Kidney glomerular epithelial cell (primary cell): ENCODE measurements around the gene SLIT3.
A peak's percentile ranks its signal among the peaks of the same experiment; 100 is the strongest.

ENCODE experiments used
- DNase-seq: peaks from one replicate; lab custom pipeline; 2025; lab: John Stamatoyannopoulos, UW

The SLIT3 gene

DNA sequence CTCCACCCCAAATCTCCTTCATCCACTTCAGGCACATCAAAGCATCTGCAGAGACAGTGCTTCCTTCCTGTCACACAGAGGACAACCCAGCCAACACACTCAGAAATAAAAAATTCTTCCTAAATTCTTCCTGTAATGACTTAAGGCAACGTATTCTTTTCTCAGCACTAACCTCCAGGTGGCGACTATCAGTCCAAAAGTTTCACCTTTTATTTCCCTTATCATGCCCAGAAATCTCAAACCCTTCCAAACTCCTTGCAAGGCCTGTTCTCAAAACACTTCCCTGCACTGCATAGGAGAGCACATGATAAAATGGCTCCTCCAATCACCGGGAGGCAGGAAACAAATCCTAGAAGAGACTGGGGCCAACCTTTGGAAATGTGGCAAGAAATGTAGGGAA, 35.1 kb downstream of the SLIT3 start:
- no peak for DNase-seq

DNA sequence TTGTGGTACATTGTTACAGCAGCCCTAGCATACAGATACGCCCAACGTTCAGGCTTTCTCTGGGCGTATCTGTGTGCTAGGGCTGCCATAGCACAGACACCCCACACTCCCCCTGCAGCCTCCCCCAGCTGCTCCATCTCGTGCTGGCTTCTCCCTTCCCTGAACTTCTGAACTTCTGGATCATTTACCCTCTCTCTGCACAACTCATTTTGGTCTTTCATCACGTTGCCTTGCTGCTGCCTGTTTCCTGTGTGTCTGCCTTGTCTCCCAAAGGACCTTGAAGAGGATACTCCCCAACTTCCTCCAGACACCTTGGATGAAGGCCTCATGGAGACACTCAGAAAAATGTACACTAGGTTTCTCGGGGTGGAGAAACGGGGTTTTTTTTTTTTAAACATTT, 37.3 kb downstream of the SLIT3 start:
- no peak for DNase-seq

- no peak for DNase-seq
Measured at GRCh38 chr5:169260896-169261569, 39.9 kb downstream of the SLIT3 start.

- no peak for DNase-seq
Measured at GRCh38 chr5:169258372-169259000, 42.5 kb downstream of the SLIT3 start.

- no peak for DNase-seq
Measured at GRCh38 chr5:169256191-169256590, 44.7 kb downstream of the SLIT3 start.

- no peak for DNase-seq
Measured at GRCh38 chr5:169253071-169253470, 47.9 kb downstream of the SLIT3 start.

DNA sequence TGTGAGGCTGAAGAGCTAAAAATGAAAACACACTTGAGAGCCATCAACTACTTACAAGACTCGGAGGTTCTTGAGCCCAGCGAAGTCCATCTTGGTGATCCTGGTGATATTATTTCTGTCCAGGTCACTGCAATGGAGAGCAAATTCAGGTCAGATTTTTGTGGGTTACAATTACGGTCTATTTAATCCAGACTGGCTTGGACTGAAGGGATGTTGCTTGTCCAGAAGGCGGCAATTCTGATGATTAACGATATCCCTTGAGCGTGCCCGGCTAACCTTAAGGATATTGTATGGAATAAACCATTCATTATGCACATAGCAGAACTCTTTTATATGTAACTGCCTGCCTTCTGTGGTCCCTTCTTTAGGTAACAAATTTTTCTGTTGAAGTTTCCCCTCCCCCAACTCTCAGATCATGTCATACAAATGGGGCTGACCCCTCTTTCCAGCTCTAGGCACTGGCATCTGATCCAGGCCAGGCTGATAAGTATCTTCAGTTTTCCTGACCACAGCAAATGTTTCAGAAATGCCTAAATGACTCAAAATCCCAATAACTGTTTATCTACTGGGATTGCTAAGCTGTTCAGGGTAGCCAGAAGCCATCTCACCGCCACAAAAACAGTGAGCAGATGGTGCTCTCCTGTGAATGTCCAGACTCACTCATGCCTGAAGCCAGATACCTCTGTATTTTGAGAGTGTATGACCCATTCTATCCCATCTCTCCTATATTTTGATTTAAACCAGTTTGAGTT, 49.4 kb downstream of the SLIT3 start:
- no peak for DNase-seq

GRCh38 chr5:169250887-169251286, 50.1 kb downstream of the SLIT3 start:
- DNase-seq = no peak

DNA sequence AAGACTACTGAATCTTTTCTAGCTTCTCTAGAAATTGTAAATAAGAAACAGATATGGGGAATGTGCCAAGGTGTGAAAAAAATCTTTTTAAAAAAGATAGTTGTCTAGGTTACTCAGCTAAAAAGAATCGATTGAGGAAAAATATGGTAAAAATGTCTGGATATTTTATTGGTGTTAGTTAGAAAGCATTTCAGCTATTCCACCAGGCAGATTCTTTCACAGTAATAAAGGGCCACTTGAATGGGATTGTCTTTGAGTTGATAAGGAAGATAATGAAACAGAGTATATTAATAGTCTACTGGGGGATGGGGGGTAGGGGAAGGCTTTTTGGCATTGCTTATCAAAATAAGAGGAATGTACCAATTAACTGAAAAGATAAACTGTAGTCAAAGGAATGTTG, 51.9 kb downstream of the SLIT3 start:
- no peak for DNase-seq

- no peak for DNase-seq
Measured at GRCh38 chr5:169248550-169248949, 52.4 kb downstream of the SLIT3 start.

DNA sequence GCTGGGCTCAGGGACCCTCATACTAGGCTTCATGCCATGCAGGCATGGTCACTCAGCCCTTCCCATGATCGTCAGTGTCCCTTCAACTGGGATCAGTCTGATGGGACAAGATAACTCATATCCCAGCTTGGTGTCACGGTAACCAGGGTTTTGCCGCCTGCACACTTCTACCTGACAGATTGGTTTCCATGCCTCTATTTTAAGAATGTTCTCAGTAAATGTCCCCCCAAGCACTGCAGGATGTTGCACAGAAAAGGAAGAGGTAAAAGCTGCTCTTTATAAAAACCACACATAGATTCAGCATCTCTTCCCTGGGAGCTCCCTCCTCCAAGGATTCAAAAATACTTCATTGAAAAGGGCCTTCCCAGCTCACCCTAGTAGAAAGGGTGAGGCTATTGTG, 56.1 kb downstream of the SLIT3 start:
- no peak for DNase-seq

DNA sequence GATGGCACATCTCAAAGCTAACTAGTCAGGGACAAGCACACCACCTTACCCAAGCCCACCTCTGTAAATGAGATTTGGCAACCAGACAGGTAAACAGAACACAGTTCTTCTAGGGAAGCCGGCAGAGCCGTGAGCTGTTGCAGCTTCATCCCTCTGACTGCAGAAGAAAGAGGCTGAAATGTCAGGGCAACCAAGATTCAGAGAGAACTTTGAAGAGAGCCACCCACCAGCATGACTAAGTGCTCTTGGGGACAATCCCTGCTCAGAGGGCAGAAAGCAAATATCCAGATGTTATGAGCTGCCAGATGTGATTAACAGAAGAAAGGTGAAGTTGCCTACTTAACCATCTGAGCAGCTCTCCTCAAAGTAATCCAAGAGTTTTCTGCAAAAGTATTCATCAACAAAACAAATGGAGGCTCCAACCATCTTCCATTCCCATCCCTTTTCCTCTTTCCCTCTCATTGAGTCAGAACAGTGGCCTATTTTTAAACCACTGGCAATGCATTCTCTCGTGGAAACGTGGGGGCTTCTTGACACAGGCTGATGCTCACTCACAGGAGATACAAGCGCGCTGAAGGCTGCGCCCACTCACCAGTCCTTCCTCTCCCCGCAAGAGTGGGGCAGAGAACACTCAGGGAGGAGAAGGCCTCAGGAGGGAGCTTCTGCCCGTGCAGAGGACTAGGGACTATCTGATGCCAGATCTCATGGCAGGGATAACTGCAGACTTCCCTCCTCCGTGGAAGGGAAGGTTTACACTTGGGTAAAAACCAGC, 57.1 kb downstream of the SLIT3 start:
- DNase-seq = no peak

DNA sequence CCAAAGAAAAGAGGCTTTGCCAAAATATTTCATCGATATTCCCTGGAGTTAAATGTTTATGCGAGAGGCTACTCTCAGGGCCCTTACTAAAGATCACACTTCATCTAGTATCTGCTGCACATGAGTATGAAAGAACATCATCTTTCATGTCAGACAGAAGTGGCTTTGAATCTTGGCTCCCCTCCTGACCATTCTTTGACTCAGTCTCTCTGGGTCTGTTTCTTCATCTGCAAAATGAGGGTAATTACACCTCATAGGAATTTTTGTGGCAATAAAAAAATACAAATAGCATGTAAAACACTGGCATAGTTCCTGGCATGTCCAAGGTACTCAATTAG, 58.1 kb downstream of the SLIT3 start:
- no peak for DNase-seq

DNA sequence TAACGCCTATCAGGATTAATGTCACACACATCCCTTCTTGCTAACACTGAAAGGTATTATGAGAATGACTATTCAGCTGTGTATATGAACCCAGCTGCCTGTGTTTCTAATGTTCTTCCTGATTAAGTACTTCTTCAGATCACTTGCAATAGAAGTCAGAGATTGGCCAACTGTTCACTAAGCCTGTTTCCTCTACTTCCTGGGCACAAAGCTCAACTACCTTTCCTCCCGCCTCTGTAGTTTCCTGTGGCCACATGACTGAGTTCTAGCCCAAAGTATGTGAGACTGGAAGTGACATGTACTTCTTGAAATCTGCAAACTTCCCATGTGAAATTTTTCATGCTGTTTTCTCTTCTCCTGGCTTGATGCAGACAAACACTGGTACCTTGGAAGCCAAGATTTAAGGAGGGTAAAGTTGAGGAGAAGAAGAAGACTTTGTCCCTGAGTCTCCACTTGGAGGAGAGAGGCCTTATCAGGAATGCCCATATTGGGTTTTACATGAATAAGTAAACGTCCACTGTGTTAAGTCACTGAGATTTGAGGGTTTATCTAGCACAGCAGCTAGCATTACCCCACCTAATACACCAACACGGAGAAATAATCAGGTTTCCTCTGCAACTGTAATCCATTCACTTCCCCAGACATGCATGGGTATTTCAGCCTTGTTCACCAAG, 58.6 kb downstream of the SLIT3 start:
- DNase-seq = no peak

GRCh38 chr5:169229342-169229892, 71.5 kb downstream of the SLIT3 start:
- peak; percentile 7 for DNase-seq

- no peak for DNase-seq
Measured at GRCh38 chr5:169226895-169227294, 74.0 kb downstream of the SLIT3 start.

DNA sequence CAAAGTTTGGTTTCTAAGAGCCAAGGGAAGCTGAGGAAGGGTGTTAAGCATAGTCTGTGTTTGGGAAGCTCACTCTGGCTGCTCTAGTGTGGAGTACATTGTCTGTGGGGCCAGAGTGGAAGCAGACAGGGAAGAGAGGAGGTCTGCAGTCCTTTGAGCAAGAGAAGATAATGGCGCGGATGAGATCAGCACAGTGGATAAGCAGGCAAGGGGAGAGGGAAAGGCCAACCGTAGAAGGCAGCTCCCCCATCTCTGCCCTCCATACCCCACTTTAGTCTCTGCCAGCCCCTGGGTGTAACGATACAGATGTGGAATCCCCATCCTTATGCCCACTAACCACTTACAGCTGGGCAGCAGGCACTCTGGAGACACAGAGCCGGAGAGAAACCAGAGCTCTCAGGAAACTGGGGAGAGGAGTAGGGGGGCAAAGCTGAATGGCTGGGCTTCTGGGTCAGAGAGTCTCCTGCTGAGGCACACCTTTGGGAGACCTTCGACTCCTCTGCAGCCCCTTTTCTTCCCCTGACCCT, 75.0 kb downstream of the SLIT3 start:
- no peak for DNase-seq

- peak; percentile 88 for DNase-seq
Measured at GRCh38 chr5:169223595-169223953, 77.4 kb downstream of the SLIT3 start.

DNA sequence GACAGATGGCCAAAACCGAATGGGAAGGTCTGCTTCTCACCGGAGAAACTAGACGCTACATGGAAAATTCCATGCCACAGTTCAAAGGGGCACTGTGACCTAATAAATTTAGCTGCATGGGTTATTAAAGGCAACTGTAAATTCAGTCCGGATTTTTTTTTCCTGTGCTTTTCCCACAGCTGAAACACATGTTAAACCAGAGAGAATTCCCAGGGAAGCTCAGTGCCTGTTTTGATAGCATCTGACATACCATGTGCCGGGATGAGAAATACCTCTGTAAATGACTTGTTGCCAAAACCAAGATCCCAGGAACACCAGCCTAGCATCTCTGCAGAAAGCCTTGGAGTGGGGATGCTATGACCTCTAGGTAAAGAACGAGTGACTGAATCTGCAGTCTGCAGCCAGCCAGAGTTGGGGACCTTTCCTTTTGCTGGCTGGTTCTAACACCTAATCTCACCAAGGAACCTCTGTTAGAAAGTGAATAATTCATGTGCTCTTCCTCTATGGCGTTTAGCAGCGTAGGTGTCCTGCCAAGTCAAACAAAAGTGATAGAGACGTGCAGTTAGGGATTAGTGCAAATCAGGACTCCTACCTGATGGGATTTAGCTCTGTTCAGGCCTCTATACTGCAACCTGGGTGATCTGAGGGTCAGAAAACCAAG, 77.9 kb downstream of the SLIT3 start:
- no peak for DNase-seq

DNA sequence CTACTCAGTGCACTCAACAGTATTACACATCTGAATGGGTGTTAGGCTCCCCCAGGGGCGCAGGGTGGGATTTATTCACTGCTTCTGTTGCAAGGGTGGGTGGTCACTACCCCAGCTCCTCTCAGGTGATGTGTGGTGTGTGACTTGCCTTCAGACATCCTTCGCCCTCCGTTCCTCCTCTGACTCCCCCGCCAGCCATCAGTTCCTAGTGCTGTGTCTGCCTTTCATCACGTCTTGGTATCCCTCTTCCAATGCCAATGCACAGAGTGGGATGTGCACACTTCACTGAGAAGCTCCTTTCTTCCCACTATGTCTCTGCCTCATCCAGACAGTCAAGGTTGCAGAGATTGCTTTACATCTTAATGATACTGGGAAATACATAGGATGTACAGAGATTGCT, 79.4 kb downstream of the SLIT3 start:
- DNase-seq = no peak

DNA sequence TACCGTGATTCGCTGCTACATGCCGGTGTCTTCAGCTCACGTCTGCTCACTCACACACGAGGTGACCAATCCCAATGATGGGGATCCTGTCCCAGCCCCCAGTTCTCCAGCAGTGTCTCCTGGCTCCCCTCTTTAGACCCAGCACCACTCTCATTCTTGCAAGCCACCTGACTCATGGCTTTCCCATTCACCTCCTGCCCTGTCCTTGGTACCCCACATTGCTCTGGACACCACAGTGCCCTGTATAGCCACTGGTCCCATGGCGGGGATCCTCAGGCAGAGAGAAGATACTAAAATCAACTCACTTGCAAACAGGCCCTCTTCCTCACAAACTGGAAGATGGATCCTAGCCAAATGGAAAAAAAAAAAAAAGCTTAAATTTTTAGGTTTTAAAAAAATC, 81.0 kb downstream of the SLIT3 start:
- no peak for DNase-seq
